BJ (cell line): Measurements from ENCODE around the gene POF1B. TPM values are rescaled to one million over a fixed set of nuclear protein-coding genes. Genes with fewer than 3 reads are reported as not detected.
"Not testable (repeated sequence)": the region's sequence is repeated elsewhere in the genome, so short reads cannot be mapped to it uniquely, and the experiment has no call there.

Experiments used
- CTCF ChIA-PET: fragments of 350-600 bp; formaldehyde crosslinking; extraction: SDS; loops from one replicate; lab custom pipeline; 2021; ENCODE audit warnings: antibody characterized with exemption, inconsistent platforms; lab: Yijun Ruan, JAX
- POLR2A ChIA-PET: fragments of 300-600 bp; sonication (Branson Sonifier 250); formaldehyde crosslinking; extraction: SDS; loops from one replicate; lab custom pipeline; 2021; ENCODE audit warnings: antibody characterized with exemption; lab: Charles Lee
- DNase-seq: peaks from one replicate; pipeline ENCODE4 v3.0.0-alpha.2; 2011; ENCODE audit warnings: low read depth
- H3K27me3 ChIP-seq: 2 replicates; pipeline ENCODE4 v1.6.0; 2011; ENCODE audit warnings: low read length; ENCODE audit not compliant: control insufficient read depth, insufficient read depth
- H3K36me3 ChIP-seq: 2 replicates; pipeline ENCODE4 v1.5.1; 2011; ENCODE audit warnings: low read length; ENCODE audit not compliant: control insufficient read depth, insufficient read depth
- H3K4me3 ChIP-seq: 2 replicates; pipeline ENCODE4 v1.5.1; 2011; ENCODE audit warnings: low read depth, mild to moderate bottlenecking, control low read depth, low read length
- CTCF ChIP-seq: IDR thresholded peaks from 2 replicates; pipeline ENCODE4 v1.5.1; 2011; ENCODE audit warnings: low read depth, mild to moderate bottlenecking, control low read depth, inconsistent platforms, low read length, moderate library complexity; ENCODE audit not compliant: insufficient read depth
- polyA plus RNA-seq: library from polyadenylated mRNA; depleted of rRNA; stranded (reverse); fragments of >200 nt; gene quantifications from 2 replicates; pipeline ENCODE4 v1.2.3, GENCODE V29; 2011; rRNA removed

The POF1B gene
- polyA plus RNA-seq, 1 experiment: not detected

- no peak for TF ChIP-seq CTCF
- Histone ChIP-seq H3K27me3 (no peaks in the 10 kb centered on the region), H3K4me3 (no peak overlapping the region), H3K36me3 (no peaks in the 10 kb centered on the region)
- ChIA-PET CTCF (no interaction called here), POLR2A (no interaction called here)
- DNase-seq: no peak
These were observed 90.3 kb downstream of the POF1B start for GRCh38 chrX:85288992-85289723.

GRCh38 chrX:85285286-85285685 is 94.2 kb downstream of the POF1B start:
- H3K4me3 ChIP-seq, H3K36me3 ChIP-seq, DNase-seq, POLR2A ChIA-PET, CTCF ChIA-PET, H3K27me3 ChIP-seq: not testable (repeated sequence)

GRCh38 chrX:85244450-85245211 is 134.8 kb downstream of the POF1B start:
- POLR2A ChIA-PET: no interaction called here

GRCh38 chrX:85243761-85244449 is 135.6 kb downstream of the POF1B start, which contains the start of the genes SATL1 and ZNF711:
Gene SATL1 (minus strand): TSS chrX:85243779. CDS start chrX:85108968, 134,811 bp downstream.
Gene ZNF711 (plus strand): TSS chrX:85243991. CDS start chrX:85247573, 3,582 bp downstream.
- no peak for TF ChIP-seq CTCF
- Histone ChIP-seq H3K27me3 (no peaks in the 10 kb centered on the region), H3K36me3 (no peaks in the 10 kb centered on the region), H3K4me3 (peak within 1 kb of the TSS; percentile 47)
- ChIA-PET POLR2A (no interaction called here), CTCF (interaction anchor here (0.6 kb wide), 1 partner anchor 40 kb away, joined by 5 read pairs; no protein-coding TSS in a partner anchor)
- DNase-seq: no peak

More at GRCh38 chrX:85244450-85245211, 134.8 kb downstream of the POF1B start:
- CTCF ChIA-PET: interaction anchor here (0.6 kb wide), 1 partner anchor 39 kb away, joined by 5 read pairs; no protein-coding TSS in a partner anchor
- TF ChIP-seq CTCF: no peak
- H3K4me3 ChIP-seq: peak overlapping the region; percentile 47
- no peaks in the 10 kb centered on the region for H3K27me3 ChIP-seq
- no peaks in the 10 kb centered on the region for H3K36me3 ChIP-seq
- DNase-seq: no peak

GRCh38 chrX:85243155-85243554 is 136.3 kb downstream of the POF1B start:
- POLR2A ChIA-PET: no interaction called here
- CTCF ChIA-PET: no interaction called here
- no peak for DNase-seq
- Histone ChIP-seq H3K36me3 (no peaks in the 10 kb centered on the region), H3K4me3 (no peak overlapping the region), H3K27me3 (no peaks in the 10 kb centered on the region)
- TF ChIP-seq CTCF: no peak

Other genes with a start within 250 kb of the POF1B start
- not detected in 2 replicates for gene SATL1, start 135.9 kb downstream of the POF1B start, polyA plus RNA-seq
- gene ZNF711, start 135.7 kb downstream of the POF1B start, polyA plus RNA-seq: 0.21 and 0.34 TPM in 2 replicates